Putamen (tissue), 1 donor: ENCODE results near the gene PAPSS2.
"Not testable (repeated sequence)": the region's sequence is repeated elsewhere in the genome, so short reads cannot be mapped to it uniquely, and the experiment has no call there.

Experiments
- DNase-seq: peaks from one replicate; pipeline ENCODE4 v3.0.0-alpha.2; 2016; ENCODE audit warnings: low spot score

The PAPSS2 gene

GRCh38 chr10:87642988-87643387, 16.7 kb upstream of the PAPSS2 start:
- no peak for DNase-seq

- no peak for DNase-seq
Observed at GRCh38 chr10:87643920-87644319, 15.8 kb upstream of the PAPSS2 start.

- not testable (repeated sequence) for DNase-seq
Observed at GRCh38 chr10:87644500-87644899, 15.2 kb upstream of the PAPSS2 start.

GRCh38 chr10:87646192-87646909, 13.3 kb upstream of the PAPSS2 start:
- DNase-seq = no peak

- DNase-seq = no peak
Observed at GRCh38 chr10:87646935-87647334, 12.7 kb upstream of the PAPSS2 start.

GRCh38 chr10:87650838-87651589, 8.7 kb upstream of the PAPSS2 start:
- no peak for DNase-seq

GRCh38 chr10:87651801-87652200, 7.9 kb upstream of the PAPSS2 start:
- no peak for DNase-seq

- no peak for DNase-seq
Observed at GRCh38 chr10:87652261-87652660, 7.4 kb upstream of the PAPSS2 start.

GRCh38 chr10:87654212-87654611, 5.5 kb upstream of the PAPSS2 start:
- no peak for DNase-seq

GRCh38 chr10:87656431-87657072, 3.1 kb upstream of the PAPSS2 start:
- peak; percentile 23 for DNase-seq

- DNase-seq = no peak
Observed at GRCh38 chr10:87657371-87657770, 2.3 kb upstream of the PAPSS2 start.

GRCh38 chr10:87658321-87658795, 1.3 kb upstream of the PAPSS2 start:
- no peak for DNase-seq

GRCh38 chr10:87658858-87659555, 671 bp upstream of the PAPSS2 start:
- no peak for DNase-seq

GRCh38 chr10:87660484-87661133, 931 bp downstream of the PAPSS2 start:
- no peak for DNase-seq

GRCh38 chr10:87661861-87662785, 2.4 kb downstream of the PAPSS2 start:
- no peak for DNase-seq

- no peak for DNase-seq
Observed at GRCh38 chr10:87664276-87664701, 4.6 kb downstream of the PAPSS2 start.

GRCh38 chr10:87667493-87667892, 7.8 kb downstream of the PAPSS2 start:
- DNase-seq = no peak

GRCh38 chr10:87668324-87669074, 8.8 kb downstream of the PAPSS2 start:
- no peak for DNase-seq

- no peak for DNase-seq
Observed at GRCh38 chr10:87669752-87670151, 10.1 kb downstream of the PAPSS2 start.

- DNase-seq = no peak
Observed at GRCh38 chr10:87670586-87670985, 10.9 kb downstream of the PAPSS2 start.
